Skin epidermis (tissue), 12 donors: ENCODE data around the gene SYT2.
"Not testable (repeated sequence)": the region's sequence is repeated elsewhere in the genome, so short reads cannot be mapped to it uniquely, and the experiment has no call there.

ENCODE experiments used
- H3K27ac ChIP-seq, 21 experiments: fragments of 200-600 bp; sonication (generic) in 11 of 21; one replicate each; pipeline ENCODE4 v1.5.0; 2020; ENCODE audit warnings: mild to moderate bottlenecking in 3 of 21, inconsistent platforms in 2 of 21, moderate library complexity in 2 of 21
- H3K4me3 ChIP-seq, 7 experiments: fragments of 200-600 bp; sonication (generic) in 2 of 7; one replicate each; pipeline ENCODE4 v1.5.0; 2020; ENCODE audit warnings: inconsistent platforms in 2 of 7, mild to moderate bottlenecking in 2 of 7, moderate library complexity in 1 of 7

The SYT2 gene

DNA sequence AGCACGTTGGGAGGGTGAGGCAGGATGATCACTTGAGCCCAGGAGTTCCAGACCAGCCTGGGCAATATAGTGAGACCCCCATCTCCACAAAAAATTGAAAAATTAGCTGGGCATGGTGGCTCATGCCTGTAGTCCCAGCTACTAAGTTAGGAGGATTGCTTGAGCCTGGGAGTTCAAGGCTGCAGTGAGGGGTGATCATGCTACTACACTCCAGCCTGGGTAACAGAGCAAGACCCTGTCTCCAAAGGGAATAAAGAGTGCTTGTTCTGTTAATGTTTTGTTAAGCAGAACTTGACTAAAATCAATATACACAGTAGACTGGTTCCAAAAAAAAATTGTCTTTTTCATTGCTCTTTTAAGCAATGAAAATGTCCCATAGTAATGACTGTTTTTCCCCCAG is 146.4 kb downstream of the SYT2 start:
- Histone ChIP-seq H3K27ac (peak overlapping the region in 3 of 21 experiments; percentile 1 to 37 (median 35)), H3K4me3 (no peak overlapping the region)

DNA sequence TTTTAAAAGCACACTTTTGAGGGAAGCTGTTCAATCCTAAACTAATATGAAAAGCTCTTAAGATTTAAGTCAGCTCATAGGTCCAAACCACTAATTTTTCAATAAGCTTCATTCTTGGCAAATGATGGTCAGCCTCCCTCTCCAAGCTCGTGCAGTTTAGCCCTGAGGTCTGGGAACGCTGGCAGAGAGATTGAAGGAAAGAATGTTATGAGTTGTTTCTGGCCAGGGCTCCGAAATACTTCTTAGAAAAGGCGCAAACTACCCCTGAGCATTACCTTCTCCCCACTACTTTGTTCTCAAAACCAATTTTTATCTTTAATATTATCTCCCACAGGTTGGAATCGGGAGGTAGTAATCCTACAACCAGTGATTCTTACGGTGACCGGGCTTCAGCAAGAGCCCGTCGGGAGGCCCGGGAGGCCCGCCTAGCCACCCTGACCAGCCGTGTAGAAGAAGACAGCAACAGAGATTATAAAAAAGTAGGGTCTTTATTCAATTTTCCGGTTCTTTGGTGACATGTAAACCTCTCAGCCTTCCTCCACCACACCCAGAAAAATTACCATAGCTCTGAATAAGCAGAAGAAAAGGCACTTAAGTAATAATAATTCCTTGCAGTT is 147.7 kb downstream of the SYT2 start:
- no peak overlapping the region for H3K4me3 ChIP-seq
- H3K27ac ChIP-seq: peak overlapping the region in 6 of 21 experiments; percentile 7 to 46 (median 38)

DNA sequence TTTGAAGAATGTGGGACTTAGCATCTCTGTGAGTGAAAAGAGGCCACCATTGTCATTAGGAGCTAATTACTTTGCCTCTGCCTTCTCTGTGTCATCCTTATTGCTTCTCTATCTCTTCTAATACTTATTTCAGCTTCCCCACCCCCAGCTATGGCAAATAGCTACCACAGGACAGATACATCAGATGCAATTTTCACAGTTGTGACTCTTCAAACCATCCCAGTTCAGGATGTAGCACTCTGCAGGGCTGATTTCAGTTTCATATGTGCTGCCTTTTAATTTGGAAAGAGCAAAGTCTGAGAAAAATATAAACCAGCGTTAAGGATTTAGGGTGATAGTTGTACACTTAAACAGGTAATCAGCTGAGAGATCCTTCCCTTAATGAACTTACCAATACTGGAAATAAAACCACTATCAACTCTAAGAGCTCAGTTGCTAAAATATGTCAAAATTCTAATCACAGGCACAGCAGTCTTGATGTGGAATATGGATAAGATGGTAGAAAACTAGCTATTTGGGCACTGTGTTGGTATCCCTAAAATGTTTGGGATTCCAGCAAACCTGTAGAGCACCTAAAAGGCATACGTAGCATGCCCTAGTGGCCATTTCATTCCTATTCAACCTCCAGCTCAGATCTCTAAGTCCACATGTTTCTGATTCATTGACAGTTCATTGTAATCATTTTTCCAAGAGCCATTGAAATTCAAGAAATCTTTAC is 148.4 kb downstream of the SYT2 start:
- H3K4me3 ChIP-seq: no peak overlapping the region
- H3K27ac ChIP-seq: peak overlapping the region in 1 of 21 experiments; percentile 21

DNA sequence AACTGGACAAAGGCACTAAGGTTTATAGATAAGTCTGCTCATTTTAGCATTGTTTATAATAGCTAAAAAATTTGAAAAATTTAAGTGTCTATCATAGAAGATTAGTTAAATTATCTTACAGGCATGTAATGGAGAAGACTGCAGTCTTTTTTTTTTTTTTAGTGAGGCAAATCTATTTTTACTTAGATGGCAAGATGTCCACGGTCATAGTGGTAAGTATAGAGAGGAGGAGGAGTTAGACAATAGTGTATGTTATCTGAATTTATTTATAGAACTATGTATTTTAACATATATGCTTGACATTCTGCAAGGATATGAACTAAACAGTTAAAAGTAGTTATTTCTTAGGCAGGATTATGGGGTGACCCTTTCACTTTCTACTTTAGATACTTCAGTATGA is 149.0 kb downstream of the SYT2 start:
- no peak overlapping the region for H3K4me3 ChIP-seq
- no peak overlapping the region for H3K27ac ChIP-seq

DNA sequence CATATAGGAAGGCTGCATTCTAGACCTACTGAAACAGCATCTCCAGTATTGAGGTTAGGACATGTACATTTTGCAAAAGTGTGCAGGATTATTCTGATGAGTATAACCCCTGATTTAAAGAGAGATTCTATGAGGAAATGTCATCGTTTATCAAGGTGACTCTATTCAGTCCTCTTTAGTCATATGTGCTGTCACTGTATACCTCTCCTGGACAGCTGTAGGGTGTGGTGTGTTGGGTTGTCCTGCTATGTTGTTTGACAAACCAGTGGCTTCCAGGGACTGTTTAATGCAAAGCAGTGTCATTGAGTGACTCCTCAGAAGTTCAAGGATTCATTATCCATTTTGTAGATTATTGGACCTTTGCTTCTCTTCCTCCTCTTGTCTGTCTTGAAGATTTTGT is 152.6 kb downstream of the SYT2 start:
- not testable (repeated sequence) for H3K4me3 ChIP-seq, H3K27ac ChIP-seq

DNA sequence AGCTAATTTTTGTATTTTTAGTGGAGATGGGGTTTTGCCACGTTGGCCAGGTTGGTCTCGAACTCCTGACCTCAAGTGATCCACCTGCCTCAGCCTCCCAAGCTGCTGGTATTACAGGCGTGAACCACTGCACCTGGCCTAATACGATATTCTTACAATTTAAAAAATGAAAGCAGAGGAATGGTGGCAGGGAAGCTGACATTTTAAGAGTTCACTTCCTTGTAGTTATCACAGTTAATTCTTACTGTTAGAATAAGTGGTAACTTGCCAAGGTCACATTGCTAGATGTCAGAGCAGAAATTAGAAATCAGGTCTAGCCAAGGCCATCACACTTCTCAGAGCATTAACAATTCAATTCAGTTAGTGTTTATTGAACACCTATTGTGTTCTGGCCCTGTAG is 154.2 kb downstream of the SYT2 start:
- not testable (repeated sequence) for H3K4me3 ChIP-seq, H3K27ac ChIP-seq

DNA sequence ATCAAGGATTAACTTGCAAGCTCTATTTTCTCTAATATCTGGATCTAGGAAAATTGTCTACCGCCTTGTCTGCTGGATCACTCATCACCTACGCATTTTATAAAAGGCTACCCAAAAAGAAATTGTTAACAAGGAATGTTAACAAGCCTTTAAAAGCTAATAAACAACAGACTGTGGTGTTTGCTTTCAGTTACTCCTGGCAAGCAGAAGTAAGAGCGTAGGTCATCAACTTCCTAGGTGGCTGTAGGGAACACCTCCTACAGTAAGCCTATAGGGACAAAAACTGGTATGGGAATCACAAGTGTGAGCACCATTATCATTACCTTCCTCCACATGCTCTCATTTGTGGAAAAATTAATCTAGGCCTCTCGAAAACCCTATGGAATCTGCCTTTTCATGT is 155.6 kb downstream of the SYT2 start:
- not testable (repeated sequence) for H3K27ac ChIP-seq

DNA sequence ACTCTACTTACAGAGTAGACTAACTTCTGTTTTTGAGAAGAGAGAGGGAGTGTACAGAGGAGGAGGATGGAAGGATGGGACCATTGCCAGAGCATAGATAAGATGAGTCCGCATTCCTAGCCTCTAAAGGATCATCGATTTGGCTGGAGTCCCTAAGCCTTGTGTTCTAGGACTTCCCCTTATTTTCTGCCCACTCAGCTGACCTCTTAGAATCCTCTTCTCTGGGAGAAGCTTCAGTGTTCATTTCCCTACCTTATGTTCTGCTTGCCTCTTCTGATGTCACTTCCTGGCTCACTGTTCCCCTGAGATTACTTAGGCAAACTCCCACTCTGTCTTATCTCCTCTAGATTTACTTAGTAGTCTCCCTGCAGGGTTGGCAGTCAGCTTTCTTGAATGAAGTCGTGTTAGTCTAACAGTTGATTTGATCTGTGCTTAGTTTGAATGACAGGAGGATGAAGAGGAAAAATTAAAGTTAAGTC is 156.7 kb downstream of the SYT2 start:
- peak overlapping the region in 5 of 21 experiments; percentile 7 to 42 (median 31) for H3K27ac ChIP-seq
- H3K4me3 ChIP-seq: no peak overlapping the region

More for the DNA sequence above, 155.6 kb downstream of the SYT2 start:
- not testable (repeated sequence) for H3K4me3 ChIP-seq

DNA sequence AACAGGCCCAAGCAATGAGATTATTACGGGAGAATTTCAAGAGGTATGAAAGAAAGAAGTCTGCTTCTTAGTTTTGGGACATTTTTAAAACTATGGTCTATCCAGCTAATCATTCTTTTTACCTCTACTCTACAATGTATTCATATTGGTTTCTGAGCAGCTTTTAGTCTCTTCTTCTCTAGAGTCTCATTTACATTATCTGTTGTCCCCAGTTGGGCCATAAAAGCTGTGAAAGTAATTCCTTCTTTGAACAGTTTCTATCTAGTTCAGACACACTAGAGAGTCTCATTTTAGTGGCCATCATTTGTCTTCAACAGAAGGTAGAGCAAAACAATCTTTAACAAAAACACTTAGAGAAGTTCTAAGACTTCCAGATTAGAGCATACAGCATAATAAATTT is 157.2 kb downstream of the SYT2 start:
- H3K4me3 ChIP-seq: not testable (repeated sequence)
- H3K27ac ChIP-seq: peak overlapping the region in 4 of 21 experiments; percentile 19 to 35 (median 32)

DNA sequence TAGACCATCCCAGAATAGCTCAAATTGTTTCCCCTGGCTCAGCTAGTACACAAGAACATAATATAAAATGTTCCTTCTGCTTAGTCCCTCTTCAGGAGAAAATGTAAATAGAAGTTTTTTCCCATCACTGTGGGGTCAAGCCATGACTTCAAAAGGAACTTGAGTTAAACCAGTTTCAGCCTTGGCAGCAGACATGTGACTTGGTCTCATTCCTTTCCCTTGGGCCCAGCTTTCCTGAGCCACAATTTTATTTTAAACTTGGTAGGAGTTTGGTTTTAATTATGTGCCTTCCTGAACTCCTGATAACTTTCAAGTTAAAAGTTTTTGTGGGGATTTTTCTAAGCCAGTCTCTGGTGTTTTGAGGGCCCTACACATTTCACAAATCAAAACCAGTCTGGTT is 157.6 kb downstream of the SYT2 start:
- H3K27ac ChIP-seq: peak overlapping the region in 4 of 21 experiments; percentile 19 to 35 (median 32)

DNA sequence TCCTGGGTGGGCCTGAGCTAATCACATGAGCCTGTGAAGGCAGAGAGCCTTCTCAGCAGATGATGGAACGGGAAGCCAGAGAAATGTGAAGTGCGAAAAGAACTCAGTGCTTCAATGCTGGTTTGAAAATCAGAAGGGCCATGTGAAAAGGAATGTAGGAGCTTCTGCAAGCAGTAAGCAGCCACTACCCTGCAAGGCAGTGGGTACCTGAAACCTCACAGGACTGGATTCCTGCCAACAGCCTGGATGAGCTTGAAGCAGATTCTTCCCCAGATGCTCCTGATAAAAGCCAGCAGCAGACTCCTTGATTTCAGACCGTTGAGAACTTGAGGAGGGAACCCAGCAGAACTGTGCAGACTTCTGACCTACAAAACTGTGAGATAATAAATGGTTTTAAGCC is 158.6 kb downstream of the SYT2 start:
- Histone ChIP-seq H3K4me3 (no peak overlapping the region), H3K27ac (peak overlapping the region in 2 of 21 experiments; percentile 11 to 19)

More for the DNA sequence above, 157.6 kb downstream of the SYT2 start:
- H3K4me3 ChIP-seq: not testable (repeated sequence)

DNA sequence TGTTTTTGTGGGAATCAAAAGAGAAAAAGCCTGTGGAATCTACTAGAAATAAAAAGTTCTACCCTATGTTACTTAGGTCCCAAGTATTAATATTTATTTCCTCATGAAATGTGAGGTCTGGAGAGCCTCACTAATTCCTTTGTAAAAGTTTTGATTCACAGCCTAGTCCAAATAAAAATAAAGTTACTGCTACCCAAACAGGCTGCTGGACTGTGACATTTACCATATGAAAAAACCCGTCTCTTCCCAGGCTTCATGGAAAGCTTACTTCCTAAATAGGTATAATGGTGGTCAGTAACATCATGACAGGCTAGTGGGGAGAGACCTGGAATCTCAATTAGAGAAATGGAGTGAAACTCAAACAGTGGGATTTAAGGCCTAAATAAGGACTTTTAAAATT is 160.2 kb downstream of the SYT2 start:
- H3K27ac ChIP-seq, H3K4me3 ChIP-seq: not testable (repeated sequence)

DNA sequence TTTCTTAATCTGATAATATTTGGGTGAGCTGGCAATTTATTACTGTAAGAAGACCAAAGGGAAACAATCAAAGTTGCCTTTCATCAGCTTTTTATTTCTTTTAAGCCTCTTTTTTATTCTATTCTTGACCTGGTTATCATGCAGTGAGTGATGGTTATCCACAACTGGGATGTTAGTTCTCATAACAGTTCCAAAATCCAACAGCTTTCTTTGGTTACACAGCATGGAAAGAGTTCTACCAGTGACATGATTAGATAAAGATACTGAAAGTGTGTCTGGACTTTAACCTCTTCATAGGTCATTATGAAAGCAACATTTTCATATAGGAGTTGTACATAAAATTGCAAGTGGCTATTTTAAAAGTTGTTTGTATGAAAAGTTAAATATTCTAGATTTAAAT is 163.0 kb downstream of the SYT2 start:
- Histone ChIP-seq H3K27ac (peak overlapping the region in 1 of 21 experiments; percentile 39), H3K4me3 (no peak overlapping the region)

DNA sequence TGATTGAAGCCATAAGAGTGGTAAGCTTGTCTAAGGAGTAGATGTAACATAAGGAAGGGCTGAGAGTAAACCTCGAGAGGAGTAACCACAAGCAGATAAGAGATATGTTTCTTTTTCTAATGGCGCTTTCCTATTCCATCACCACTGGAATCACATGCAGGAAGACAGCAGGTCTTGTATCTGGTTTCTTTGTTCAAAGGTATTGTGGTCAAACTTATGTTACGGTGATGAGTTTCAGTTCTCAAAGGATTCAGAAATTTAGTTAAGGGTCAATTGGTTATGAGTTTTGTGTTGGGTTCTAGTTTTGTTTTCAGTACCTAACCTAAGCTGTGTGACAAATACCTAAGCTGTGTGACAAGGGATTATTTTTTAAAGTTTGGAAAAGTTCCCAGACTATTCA is 163.5 kb downstream of the SYT2 start:
- H3K27ac ChIP-seq: peak overlapping the region in 2 of 21 experiments; percentile 2 to 39

DNA sequence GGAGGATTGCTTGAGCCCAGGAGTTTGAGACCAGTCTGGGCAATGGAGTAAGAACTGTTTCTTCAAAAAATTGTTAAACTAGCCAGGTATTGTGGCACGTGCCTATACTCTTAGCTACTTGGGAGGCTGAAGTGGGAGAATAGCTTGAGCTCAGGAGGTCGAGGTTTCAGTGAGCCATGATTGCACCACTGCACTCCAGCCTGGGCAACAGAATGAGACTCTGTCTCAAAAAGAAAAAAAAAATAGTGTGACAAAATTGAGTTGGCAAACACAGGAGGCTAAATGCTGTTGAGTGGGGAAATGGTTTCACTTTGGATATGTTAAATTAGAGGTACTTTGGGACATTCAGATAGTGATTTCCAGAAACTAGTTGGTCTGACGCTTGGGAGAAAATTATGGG is 163.9 kb downstream of the SYT2 start:
- H3K27ac ChIP-seq: peak overlapping the region in 4 of 21 experiments; percentile 2 to 39 (median 15)
- H3K4me3 ChIP-seq: not testable (repeated sequence)

More for the DNA sequence above, 163.5 kb downstream of the SYT2 start:
- not testable (repeated sequence) for H3K4me3 ChIP-seq

DNA sequence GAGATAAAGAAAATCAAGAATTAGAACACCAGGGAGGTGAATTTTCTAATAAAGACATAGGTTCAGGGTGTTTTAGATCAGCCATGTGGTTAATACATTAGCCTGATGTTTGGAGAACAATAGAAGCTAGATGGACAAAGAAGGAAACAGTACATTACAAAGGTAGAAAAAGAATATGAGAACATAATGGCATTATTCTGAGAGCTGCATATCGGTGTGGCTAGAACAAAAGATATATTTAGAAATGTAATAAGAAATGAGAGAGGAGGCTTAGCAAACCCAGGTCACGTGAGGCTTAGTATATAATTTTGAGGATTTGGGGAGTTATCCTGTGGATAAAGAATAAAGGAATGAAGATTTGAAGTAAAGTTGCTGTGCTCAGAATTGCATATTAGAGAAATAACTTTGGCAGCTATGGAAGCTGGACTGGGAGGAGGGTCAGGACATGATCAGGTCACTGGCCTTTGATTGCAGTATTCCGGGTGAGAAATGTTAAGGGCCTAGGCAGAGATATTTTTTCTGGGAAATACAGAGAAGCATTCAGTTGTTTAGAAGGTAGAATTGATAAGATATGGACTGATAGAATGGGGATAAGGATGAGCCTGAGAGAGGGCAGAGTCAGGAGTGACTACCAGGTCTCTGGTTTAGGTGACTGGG is 164.5 kb downstream of the SYT2 start:
- H3K4me3 ChIP-seq: not testable (repeated sequence)
- H3K27ac ChIP-seq: peak overlapping the region in 5 of 21 experiments; percentile 2 to 29 (median 4)

DNA sequence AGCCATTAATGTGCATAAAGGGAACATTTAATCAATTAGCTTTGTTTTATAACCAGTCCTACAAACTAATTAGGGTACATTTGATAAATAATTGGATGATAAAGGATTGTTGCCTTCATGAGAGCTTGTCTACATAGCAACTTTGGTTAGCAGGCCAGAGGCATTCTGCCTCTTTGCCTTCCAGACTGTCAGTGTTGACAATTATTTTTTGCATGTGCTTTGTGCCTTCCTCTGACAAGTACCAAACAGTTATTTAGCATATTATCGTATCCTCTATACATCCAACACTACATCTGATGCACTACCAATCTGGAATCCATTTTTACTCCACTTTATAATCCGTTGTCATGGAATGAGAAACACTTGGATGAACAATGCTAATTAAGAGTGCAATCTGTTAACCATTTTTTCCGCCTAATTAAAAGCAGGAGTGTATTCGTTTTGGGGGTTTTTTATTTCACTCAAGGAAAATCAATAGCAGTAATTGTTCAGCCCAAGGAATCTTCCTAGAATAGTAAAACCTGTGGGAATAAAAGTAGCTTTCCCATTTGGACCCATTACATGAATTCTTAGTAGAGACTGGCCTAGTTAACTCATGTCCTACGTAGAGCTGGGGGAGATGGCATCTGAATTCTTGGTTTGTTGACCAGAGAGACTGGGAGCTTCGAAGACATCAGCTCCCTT is 165.3 kb downstream of the SYT2 start:
- peak overlapping the region in 2 of 21 experiments; percentile 5 to 29 for H3K27ac ChIP-seq
- H3K4me3 ChIP-seq: not testable (repeated sequence)

DNA sequence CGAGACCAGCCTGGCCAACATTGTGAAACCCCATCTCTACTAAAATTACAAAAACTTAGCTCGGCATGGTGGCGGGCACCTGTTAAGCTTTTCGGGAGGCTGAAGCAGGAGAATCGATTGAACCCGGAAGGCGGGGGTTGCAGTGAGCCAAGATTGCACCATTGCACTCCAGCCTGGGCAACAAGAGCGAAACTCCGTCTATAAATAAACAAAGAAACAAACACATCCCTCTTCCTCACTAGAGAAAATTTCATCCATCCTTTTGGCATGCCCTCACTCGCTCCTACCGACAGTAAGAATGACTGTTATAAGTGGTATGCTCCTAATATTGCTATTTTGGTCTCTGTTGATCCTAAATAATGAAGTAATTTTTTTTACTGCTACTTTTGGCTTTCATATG is 166.7 kb downstream of the SYT2 start:
- not testable (repeated sequence) for H3K4me3 ChIP-seq
- H3K27ac ChIP-seq: peak overlapping the region in 6 of 21 experiments; percentile 27 to 78 (median 66)

DNA sequence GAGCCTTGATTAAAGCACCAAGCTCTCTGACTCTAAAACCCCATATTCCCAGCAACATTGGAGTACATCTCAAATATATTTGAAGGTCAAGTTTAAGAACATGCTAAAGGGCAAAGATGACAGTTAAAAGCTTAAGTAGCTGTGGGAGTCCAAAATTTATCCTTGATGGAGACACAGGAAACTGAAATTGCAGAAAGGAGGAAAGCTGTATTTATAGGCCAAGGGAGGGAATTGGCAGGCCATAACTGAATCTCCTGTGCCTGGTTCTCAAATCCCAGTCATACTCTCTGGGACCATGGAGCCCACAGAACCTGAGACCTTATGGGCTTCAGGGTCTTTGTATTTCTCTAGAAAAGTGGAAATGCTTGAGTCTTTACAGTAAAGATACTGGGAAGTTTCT is 167.8 kb downstream of the SYT2 start:
- peak overlapping the region in 10 of 21 experiments; percentile 11 to 78 (median 43) for H3K27ac ChIP-seq
- peak overlapping the region in 1 of 7 experiments; percentile 44 for H3K4me3 ChIP-seq

DNA sequence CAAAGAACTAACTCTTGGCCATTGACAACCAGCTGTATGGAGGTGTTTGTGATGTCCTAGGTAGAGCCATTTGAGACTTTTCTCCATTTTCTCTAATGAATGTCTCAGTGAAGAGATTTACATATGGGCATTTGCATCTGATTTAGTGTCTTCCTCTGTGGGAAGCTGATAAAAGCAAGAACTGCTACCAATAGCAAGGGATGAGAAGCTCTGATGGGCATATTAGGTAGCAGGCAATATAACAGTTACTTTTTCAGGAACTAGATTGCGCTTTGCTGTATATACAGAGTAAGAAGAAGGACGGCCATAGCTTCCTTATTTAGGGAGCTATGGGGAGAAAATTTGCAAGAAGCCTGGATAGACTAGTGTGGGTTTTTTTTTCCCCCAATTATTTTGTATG is 169.4 kb downstream of the SYT2 start:
- H3K27ac ChIP-seq: peak overlapping the region in 10 of 21 experiments; percentile 4 to 87 (median 75)
- H3K4me3 ChIP-seq: peak overlapping the region in 4 of 7 experiments; percentile 15 to 44 (median 24)
